Activated CD4-positive, alpha-beta T cell treated with anti-CD3 and anti-CD28 coated beads, Interleukin-2, amount 50 U/mL, for 48 hours (primary cell): Measurements from ENCODE around the gene CACNA2D2.

Experiments
- DNase-seq, 2 experiments: peaks; one replicate each; pipeline ENCODE4 v3.0.0-alpha.2; 2020

The CACNA2D2 gene

DNA sequence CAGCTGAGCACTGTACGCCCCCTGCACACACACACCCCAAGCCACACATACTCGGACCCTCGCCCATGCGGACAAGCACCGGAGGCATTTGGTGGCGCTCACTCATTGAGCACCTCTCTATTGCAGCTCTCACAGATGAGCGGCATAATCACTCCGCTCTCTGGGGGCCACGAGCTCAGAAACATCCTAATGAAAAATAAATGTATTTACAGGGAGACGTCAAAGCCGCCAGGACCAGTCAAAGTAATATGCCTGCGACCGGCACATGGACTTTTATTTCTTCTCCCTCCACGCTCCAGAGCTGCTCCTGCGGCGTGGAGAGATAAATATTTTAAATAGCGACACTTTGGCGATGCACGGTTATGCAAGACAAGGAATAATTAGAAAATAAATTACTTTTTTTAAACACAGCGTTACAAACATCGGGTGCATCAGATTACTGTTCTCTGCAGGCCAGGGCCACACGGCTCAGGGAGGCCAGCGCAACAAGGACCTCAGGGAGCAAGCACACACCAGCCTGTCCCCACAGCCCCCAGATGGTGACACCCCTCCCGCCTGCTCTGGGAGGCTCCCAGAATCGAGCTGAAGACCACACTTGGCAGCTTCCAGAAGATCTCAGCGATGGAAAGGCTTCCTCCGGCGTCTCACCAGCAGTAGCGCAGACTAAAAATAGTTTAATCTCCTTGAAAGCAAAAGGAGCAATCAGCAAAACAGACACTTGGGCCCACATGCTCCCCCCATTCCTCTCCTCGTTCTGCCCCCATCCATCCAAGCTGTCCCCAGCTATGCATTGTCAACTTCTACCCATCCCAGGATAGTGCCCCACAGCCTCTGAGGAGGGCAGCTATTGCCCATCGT is 48.0 kb downstream of the CACNA2D2 start:
- DNase-seq, result no peak

DNA sequence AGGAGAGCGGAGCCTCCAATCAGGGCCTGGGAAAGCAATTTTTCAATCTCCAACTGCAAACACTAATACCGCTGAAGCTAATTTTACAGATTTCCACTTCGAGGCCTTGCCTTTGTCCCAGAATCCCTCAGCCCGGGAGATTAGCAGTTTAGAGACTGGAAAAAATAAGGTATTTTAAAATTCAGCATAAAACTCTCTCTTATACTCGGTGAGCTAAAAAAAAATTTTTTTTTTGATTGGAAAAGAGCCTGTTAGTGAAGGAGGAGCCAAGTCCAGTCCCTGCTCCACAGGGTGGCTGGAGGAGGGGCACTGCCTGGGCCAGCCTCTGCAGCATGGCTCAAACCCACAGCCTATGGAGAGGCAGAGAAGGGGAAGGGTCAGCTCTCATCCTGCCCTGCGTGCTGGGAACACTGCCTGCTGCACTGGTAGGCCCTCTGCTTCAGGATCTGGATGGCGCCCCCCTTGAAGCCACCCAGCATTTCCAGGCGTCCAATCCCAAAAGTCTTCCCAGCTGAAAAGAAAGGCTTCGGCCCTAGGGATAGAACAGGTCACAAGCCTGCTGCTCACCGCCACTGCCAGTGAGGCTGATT is 48.9 kb downstream of the CACNA2D2 start:
- DNase-seq, result no peak

DNA sequence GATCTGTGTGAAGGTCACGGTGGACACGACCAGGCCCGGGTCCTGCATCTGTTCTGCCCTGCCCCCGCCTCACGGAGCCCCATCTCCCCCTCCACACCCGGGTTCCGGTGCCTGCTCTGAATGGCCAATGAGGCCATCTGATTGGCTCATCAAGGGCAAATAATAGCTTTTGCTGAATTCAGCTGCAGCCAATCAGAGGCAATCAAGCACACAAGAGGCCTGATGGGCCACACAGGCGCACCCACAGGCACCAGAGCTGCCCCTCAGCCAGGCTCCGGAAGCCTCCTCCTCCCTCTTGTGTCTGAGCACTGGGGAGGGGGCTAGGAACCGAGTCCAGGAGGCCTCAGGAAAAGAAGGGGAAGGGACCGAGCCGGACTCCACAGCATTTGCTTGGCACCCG is 49.5 kb downstream of the CACNA2D2 start:
- no peak for DNase-seq

DNA sequence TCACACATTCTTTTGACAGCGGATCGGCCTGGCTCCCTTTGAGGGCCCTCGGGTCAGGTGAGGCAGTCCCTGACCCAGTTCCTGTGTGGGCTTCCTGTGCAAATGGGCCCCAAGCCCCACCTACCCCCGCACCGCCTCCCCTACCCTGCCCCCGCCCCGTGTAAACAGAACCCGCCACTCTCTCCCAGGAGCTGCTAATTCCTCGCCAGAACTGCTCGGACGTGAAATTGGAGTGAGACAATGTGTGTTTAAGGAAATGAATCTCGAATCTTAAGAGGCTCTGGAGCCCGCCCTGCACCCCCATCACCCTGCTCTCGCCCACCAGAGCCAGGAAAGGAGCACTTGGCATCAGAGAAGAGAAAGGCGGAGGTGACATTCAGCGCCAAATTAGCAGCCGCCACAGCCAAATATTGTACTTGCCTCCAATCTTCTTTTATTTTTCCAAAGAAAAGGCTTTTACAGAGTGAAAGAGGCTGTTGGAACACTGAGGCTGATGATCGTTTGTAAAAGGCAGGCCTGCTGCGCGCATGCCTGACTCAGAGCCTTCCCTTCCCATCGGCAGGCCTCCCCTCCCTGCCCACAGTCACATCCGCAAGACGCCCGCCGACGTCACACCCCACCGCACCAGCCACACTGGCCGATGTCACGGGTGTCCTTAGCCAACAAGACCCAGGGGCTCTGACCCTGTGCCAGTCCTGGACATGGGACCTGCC is 53.1 kb downstream of the CACNA2D2 start:
- DNase-seq, result peak; percentile 61 to 71

DNA sequence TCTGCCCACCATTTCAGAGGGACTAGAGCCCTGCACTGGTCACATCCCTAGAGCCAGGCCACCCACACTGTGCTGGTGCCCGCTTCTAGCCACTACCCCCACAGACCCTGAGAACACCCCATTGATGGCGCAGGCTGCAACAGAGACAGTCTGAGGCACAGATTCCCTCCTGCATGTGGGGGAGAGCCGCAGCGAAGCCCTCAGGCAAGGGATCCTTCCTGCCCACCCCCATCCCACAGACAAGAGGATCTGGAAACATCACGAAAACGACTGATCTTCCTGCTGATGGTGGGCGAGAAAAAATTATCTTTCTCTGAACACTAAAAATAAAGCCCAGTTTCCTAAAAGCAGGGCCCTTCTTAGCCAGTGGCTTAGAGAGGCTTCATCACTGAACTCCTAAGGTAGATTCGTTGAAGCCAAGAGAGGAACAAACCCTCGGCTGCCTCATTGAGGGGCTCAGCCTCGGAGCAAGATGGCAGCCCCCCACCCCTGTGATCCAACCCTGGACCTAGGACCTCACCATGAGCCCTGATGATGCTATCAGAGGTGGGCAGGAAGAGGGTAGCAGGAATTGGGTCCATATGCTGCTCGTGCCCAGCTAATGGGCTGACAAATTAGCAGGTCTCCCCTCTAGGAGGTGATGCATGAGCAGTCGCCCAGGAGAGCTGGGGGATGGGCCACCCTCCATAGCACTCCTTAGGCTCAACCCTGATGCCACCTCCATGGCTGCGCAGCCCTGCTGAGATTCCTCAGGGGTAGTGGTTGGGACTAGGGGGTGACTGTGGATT is 54.5 kb downstream of the CACNA2D2 start:
- DNase-seq, result no peak

DNA sequence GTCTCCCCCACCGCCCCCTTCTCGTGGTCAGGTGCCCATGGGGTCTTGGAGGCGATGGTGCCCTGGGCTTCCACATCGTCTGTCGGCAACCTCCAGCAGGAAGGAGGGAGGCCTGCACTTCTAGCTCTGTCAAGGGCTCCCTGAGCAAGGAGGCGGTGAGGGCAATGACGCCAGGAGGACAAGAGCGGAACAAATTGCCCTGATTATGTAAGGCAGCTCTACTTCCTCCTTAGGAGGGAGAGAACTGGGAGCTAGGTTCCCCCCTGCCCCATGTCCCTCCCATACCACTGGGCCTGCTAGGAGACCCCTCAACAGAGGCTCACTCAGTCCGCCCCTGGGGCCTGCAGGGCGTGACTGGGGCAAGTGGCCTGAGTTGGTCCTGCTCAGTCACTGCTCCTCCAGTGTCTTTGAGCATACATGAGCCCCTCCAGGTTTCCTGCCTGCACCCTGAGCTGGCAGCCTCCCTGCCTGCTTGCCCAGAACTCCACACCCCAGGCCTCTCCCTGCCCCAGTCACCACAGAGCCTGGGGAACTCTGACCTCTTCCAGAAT is 56.1 kb downstream of the CACNA2D2 start:
- DNase-seq, result no peak

DNA sequence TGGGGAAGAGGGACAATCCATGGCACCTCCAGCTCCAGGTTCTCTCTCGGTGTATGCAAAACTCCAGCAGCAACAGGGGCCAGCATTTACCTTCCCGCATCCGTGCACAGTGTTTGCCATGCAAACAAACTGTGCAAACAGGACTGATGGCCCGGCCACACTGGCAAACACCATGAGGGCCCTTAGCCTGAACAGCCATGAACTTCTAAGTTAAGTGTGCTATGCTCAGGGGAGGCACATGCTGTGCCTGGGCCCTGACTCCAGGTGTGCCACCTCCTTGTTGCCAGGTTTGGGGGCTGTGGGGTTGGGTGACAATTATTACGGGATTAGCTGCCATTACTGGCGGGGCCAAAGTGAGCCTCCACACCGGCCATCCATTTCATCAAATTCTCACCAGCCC is 57.5 kb downstream of the CACNA2D2 start:
- no peak for DNase-seq

DNA sequence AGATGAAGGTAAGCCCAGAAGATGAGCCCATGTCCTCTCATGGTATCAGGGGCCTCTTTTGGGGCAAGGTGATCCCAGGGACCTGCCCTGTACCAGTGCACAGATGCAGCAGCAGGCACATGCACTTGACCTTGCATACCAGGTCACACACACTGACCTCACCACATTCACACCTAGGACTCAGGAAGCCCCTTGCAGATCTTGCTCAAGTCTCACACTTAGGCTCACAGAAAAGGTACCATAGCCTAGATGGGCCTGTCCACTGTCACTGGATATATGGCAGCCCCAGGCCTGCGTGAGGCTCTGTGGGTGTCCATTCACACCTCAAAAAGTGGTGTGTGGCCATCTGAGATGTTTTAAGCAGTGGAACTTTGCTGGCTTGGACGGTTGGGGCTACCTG is 58.7 kb downstream of the CACNA2D2 start:
- DNase-seq, result no peak

DNA sequence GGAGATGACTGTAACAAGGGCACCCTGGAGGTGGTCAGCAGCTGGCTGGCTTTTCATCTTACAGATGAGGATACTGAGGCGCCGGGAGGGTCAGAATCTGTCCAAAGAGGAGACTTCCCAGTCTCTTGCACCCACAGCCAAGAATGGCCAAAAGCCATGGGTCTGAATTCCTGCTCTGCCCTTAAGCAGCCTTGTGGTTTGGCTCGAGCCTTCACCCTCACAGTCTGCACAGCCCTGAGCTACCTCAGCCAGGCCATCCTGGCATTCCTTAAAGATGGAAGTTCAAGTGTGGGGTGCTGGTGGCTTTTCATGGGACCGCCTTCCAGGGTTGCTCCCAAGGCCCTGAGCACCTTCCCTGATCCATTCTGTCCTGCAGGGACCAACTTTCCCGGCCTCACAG is 59.2 kb downstream of the CACNA2D2 start:
- DNase-seq, result no peak

DNA sequence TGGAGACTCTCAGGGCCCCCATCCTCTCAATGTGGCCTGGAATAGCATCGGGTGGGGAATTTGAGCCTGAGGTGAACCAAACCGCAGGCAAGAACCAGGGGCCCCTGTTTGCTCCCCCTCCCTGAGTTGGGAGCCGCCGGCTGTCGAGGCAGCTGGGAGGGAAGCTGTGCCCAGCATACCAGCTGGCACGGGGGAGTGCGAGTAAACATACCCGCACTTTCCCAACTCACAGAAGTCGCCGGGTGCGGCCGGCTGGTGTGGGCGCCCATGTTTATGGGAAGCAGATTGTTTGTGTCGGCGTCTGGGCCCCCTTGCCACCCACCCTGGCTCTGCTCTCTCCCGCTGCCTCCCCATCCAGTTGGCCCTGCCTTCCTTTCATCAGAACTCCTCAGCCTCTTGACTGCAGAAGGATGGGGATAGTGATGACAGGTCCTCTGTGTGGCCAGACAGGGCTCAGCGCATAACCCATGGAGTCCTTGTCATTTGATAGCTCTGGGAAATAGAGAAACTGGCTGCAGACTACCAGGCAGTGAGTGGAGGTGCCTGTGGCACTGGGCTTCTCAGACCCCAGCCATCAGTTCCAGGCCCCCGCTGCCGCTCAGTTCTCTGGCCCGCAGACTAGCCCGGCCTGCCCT is 60.4 kb downstream of the CACNA2D2 start:
- DNase-seq, result no peak

DNA sequence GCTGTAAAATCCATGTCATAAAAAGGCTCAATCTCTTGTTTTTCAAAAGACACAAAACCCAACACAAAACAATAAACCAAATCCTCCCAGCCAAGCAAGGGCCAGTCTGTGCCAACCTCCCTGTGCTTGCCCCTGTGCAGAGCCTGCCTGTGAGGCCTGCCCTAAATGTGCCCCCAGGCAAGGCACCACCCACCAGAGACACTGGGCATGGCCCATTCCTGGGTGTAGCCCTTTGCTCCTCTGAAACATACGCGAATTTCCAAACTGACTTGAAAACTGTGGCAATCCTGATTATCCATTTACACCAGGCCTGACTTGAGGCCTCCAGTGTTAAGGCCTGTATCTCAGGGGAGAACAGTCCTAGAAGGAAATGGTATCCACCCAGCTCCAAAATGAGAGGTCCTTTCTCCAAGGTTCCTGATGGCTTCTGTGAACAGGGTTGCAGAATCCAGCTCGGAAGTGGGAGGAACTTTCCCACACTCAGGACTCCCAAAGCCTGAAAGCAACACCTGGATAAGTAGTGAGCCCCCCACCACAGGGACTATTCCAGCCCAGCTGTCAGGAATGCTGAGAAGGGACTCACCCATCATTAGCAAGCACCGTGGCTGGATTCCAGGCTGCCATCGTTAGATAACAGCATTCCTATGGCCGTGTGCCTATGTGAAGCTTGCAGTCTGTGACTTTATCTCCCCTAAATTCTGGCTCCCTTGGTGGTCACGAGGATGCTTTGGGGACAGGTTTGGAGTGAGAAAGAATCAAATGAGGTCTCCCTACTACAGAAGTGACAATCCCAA is 61.8 kb downstream of the CACNA2D2 start:
- DNase-seq, result no peak

DNA sequence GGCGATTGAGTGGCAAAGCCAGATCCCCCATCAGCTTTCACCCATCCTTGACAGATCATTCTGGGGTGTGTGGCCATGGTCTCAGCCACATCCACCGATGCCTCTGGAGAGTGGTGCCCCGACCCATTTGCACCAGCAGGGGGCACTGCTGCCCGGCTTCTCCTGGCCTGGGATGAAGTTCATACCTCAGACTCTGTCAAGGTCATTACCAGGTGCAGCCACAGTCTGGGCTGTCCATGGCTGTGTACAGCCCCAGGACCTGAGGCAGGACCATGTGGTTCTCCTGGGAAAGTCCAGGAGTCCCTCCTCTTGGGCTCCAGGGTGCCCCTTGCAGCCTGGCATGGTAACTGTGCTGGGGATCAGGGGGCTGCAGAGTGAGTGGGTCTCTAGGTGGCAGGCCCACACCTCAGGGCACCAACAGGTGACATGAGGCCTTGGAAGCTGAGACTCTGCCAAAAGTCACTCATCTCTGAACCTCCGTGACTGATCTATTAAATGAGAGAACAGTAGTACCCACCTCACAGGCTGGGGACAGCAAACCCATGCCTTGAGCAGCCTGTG is 67.2 kb downstream of the CACNA2D2 start:
- peak; percentile 84 to 87 for DNase-seq

DNA sequence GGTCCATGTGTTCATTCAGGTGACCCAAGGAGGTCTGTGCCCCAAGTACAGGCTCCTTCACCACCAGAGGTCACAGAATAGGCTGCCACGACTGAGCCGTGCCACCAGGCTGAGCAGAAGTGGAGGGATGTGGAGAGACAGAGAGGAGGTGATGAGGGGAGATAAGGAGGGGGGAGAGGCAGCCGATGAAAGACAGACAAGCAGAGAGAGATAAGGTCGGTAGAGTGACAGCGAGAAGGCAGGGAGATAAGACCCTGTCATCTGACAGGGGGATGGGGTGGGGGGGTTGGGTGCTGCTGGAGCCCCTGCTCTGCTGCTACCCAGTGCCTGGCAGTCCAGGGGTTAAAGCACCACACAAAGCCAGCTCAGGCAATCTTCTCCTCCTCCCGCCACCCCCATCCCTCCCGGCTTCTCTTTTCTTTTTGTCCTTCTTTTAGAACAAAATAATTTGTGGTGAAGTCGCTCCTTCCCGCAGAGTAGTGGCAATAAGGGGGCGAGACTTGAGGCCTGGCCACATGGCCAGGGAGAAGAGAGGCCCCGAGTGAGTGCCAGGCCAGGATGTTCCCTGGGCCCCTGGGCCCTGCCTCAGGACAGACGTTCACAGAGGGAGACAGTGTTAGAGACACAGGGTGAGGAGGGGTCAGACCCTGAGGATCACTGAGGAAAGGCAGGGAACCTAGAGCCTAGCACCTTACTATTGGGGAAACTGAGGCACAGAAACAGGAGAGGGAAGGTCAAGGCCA is 67.9 kb downstream of the CACNA2D2 start:
- no peak for DNase-seq

DNA sequence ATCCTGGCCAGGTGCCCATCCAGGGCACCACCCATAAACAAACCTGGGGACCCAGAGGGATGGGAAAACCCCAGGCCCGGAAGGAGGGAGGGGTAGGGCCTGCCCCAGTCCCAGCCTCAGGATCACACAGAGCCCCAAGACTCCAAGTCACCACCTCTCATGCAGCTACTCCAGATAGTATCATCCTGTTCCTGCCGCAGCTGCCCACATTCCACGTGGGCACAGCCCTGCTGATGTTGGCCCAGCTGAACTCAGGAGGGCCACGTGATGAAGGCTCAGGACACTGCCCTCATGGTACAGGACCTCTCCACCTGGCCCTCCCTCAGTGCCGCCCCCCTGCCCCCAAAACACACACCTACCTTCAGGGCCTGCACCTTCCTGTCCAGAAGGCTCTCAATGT is 69.5 kb downstream of the CACNA2D2 start:
- DNase-seq, result no peak

DNA sequence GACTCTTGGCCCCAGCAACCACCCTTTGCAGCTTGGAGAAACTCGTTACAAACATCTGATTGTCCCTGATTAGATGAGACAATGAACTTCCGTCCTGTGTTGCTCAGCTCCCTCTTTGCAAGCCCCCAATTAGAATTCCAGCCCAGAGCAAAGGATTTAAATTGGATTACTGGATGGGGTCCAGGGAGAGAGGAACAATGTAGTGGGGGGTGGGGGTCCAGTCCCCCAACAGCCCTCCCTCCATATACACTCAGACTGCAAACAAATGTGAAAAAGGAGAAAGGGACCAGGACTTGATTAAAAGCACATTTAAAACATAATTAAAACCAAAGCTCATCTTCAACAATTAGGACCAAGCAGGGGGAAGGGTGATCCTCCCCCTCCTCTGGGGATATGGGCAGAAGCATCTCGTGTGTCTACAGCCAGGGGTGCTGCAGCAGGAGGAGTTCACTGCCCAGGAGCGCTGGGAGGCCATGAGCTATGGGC is 72.4 kb downstream of the CACNA2D2 start:
- DNase-seq, result no peak

DNA sequence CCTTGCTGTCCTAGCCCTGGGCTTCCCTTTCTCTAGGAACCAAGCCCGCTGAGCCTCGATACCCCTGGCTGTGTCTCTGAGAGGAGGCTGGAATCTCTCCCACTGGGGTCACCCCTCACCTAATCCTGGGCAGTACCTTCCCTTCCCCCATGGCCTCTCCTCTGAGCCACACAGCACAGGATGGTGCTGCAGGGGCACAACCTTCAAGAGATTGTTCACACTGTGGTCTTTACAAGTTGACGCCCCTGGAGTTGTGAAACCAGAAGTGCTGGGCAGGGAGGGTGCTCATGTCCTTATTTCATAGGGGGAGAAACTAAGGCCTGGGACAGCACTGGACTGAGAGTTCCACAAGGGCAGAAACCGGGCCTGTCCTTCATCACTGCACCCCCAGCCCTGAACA is 73.2 kb downstream of the CACNA2D2 start:
- DNase-seq, result no peak

DNA sequence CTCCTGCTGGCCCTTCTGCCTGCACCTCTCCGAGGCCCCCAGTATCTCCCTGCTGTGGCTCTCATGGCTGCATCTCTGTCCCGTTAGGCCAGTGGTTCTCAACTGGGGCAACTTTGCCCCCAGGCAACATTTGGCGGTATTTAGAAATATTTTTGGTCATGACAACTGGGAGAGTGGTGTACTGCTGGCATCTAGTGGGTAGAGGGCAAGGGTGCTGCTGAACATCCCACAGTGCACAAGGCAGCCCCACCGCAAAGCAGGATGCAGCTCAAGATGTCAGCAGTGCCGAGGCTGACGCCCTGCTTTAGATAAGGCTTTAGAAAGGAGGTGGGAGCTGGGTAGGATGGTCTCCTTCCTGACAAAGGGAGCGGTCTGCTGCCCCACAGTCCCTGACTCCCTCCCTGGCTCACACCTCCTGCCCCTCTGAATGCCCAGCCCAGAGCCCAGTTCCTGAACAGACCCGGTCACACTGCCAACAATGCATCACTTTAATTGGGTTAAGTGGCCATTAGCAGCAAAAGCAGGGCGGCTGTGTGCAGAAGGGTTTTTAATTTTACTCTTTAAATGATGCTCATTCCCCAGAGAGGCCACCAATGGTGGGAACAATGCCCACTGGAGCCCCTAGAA is 75.3 kb downstream of the CACNA2D2 start:
- DNase-seq, result no peak

DNA sequence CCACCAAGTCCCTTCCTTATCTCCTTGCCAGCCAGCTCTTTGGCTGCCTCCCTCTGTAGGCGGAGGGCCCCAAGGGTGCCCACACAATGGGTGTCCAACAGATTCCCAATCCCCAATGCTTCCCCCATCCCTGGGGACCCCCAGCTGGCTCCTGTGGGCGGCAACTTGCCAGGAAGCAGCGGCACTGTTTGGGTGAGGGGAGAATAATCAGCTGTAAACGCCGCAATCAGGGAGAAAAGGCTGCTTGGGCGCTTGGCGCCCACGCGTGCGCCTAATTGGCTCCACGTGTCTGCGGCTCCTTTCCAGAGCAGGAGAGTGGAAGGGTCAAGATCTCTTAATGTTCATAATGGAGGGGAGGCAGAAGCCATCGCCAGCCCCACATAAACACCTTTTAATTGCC is 76.2 kb downstream of the CACNA2D2 start:
- DNase-seq, result no peak

DNA sequence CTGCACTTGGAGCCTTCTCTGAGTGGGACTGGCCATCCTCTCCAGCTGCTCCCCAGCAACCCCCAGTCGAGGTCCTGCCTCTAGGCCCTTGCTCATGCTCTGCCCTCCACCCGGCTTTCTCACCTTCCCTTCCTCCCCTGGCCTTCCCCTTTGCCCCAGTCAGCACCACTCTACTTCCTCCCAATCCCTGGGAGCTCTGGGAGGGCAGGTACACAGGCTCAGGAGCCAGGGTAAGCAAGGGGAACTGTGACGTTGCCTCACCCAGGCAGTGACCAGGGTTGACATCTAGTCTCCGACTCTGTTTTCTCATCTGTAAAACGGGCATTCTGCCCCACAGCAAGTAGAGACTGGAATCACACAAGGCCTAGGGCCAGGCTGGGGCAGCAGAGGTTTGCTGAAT is 77.5 kb downstream of the CACNA2D2 start:
- no peak for DNase-seq

DNA sequence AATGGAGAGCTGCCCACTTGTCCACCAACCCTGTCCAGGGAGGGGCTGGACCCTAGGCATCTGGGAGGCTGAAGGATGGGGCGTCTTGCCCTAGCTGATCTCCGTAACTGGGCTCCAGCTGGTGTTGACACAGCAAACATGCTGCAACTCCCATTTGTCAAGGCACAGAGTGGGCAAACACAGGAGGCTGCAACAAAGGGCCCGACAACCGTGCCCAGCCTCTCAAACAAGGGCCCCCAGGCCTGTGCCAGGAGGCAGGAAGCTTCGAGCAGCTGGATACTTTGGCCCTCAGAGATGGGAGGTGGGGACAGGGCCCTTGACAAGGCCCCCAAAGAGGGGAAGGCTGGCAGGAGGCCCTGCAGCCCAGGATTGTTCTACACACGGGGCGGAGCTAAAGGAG is 79.9 kb downstream of the CACNA2D2 start:
- no peak for DNase-seq
